ENCODE measurements around the gene TECR.

GRCh38 chr19:14545716-14546082 lies 16.3 kb downstream of the TECR start:
- no peak for TF ChIP-seq POLR2A (IDR thresholded peaks at IDR 0.05)
- TF ChIP-seq, protein P1, sequence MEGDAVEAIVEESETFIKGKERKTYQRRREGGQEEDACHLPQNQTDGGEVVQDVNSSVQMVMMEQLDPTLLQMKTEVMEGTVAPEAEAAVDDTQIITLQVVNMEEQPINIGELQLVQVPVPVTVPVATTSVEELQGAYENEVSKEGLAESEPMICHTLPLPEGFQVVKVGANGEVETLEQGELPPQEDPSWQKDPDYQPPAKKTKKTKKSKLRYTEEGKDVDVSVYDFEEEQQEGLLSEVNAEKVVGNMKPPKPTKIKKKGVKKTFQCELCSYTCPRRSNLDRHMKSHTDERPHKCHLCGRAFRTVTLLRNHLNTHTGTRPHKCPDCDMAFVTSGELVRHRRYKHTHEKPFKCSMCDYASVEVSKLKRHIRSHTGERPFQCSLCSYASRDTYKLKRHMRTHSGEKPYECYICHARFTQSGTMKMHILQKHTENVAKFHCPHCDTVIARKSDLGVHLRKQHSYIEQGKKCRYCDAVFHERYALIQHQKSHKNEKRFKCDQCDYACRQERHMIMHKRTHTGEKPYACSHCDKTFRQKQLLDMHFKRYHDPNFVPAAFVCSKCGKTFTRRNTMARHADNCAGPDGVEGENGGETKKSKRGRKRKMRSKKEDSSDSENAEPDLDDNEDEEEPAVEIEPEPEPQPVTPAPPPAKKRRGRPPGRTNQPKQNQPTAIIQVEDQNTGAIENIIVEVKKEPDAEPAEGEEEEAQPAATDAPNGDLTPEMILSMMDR (IDR thresholded peaks at IDR 0.05) = no peak

Data from thyroid gland (tissue), 4 donors.